SK-N-SH (cell line): ENCODE results near the gene BTRC. TPM values are rescaled to one million over a fixed set of nuclear protein-coding genes. Genes with fewer than 3 reads are reported as not detected.

Source experiments
- CTCF ChIA-PET: fragments of 300-600, 350-600 bp; formaldehyde crosslinking; extraction: SDS; loops from one replicate; lab custom pipeline; 2021; lab: Yijun Ruan, JAX
- POLR2A ChIA-PET: fragments of 350-600 bp; sonication (Branson Sonifier 250); formaldehyde crosslinking; extraction: SDS; loops from one replicate; lab custom pipeline; 2020; ENCODE audit warnings: antibody characterized with exemption, inconsistent platforms; lab: Yijun Ruan, JAX
- DNase-seq: peaks from one replicate; pipeline ENCODE4 v3.0.0; 2012
- H2AFZ ChIP-seq: fragments of 200-600 bp; sonication (generic); 2 replicates; pipeline ENCODE4 v1.8.1; 2016; ENCODE audit warnings: antibody characterized with exemption, mild to moderate bottlenecking, low read depth
- H3F3A ChIP-seq: fragments of 200-600 bp; sonication (generic); replicated peaks from 2 replicates; pipeline ENCODE3; 2016; ENCODE audit warnings: antibody characterized with exemption, mild to moderate bottlenecking; ENCODE audit not compliant: insufficient read depth
- H3K27ac ChIP-seq, 2 experiments: fragments of 200-500 bp in 1 of 2; fragments of 200-600 bp in 1 of 2; sonication (Bioruptor generic) in 1 of 2; sonication (generic), shearing (Covaris generic) in 1 of 2; 2 replicates each; pipeline versions ENCODE4 v1.5.1 to v1.6.1; 2014 to 2016; ENCODE audit warnings: low read depth in 2 of 2, inconsistent platforms in 1 of 2, low read length in 1 of 2, mild to moderate bottlenecking in 1 of 2, mixed read lengths in 1 of 2
- H3K27me3 ChIP-seq: fragments of 200-600 bp; sonication (generic), shearing (Covaris generic); 2 replicates; pipeline ENCODE4 v1.6.1; 2016; ENCODE audit warnings: mixed run types; ENCODE audit not compliant: insufficient read depth
- H3K36me3 ChIP-seq, 2 experiments: fragments of 200-500 bp in 1 of 2; fragments of 200-600 bp in 1 of 2; sonication (Bioruptor generic) in 1 of 2; sonication (generic) in 1 of 2; replicated peaks in 1 of 2; 2 replicates each; pipeline versions ENCODE3 to v1.5.1; 2014 to 2016; ENCODE audit warnings: low read length in 1 of 2, mild to moderate bottlenecking in 1 of 2; ENCODE audit not compliant: insufficient read depth in 2 of 2, control insufficient read depth in 1 of 2
- H3K4me1 ChIP-seq, 2 experiments: fragments of 200-500 bp in 1 of 2; fragments of 200-600 bp in 1 of 2; sonication (Bioruptor generic) in 1 of 2; sonication (generic), shearing (Covaris generic) in 1 of 2; 2 replicates each; pipeline versions ENCODE4 v1.5.1 to v1.6.1; 2014 to 2016; ENCODE audit warnings: low read depth in 1 of 2, low read length in 1 of 2, mixed run types in 1 of 2; ENCODE audit not compliant: insufficient read depth in 2 of 2, control insufficient read depth in 1 of 2
- H3K4me2 ChIP-seq: fragments of 200-600 bp; sonication (generic), shearing (Covaris generic); 2 replicates; pipeline ENCODE4 v1.6.1; 2017; ENCODE audit warnings: mixed run types
- H3K4me3 ChIP-seq, 2 experiments: fragments of 200-500 bp in 1 of 2; fragments of 200-600 bp in 1 of 2; sonication (Bioruptor generic) in 1 of 2; sonication (generic), shearing (Covaris generic) in 1 of 2; 2 replicates each; pipeline versions ENCODE4 v1.5.1 to v1.8.1; 2014 to 2016; ENCODE audit warnings: low read depth in 2 of 2, inconsistent platforms in 1 of 2, low read length in 1 of 2, mild to moderate bottlenecking in 1 of 2, mixed read lengths in 1 of 2, moderate library complexity in 1 of 2
- H3K79me2 ChIP-seq: fragments of 200-600 bp; sonication (generic); 2 replicates; pipeline ENCODE4 v1.8.1; 2017; ENCODE audit warnings: mild to moderate bottlenecking; ENCODE audit not compliant: insufficient read depth
- H3K9ac ChIP-seq: fragments of 200-600 bp; sonication (generic); 2 replicates; pipeline ENCODE4 v1.6.1; 2017; ENCODE audit warnings: mixed run types
- H3K9me2 ChIP-seq: fragments of 200-600 bp; sonication (generic); 2 replicates; pipeline ENCODE4 v1.6.1; 2017; ENCODE audit warnings: mixed run types
- H3K9me3 ChIP-seq: fragments of 200-600 bp; sonication (generic); 2 replicates; pipeline ENCODE4 v1.6.1; 2017; ENCODE audit warnings: mixed run types, mild to moderate bottlenecking, moderate library complexity
- H4K20me1 ChIP-seq: fragments of 200-600 bp; sonication (generic); 2 replicates; pipeline ENCODE4 v1.6.1; 2017; ENCODE audit warnings: mild to moderate bottlenecking, mixed run types; ENCODE audit not compliant: insufficient read depth
- CTCF ChIP-seq: fragments of 200-600 bp; sonication (generic); IDR thresholded peaks from 2 replicates; pipeline ENCODE4 v1.6.1; 2017; ENCODE audit warnings: antibody characterized with exemption, mild to moderate bottlenecking, moderate library complexity
- ELF1 ChIP-seq: IDR thresholded peaks from 2 replicates; pipeline ENCODE4 v1.4.0; 2012
- EZH2phosphoT487 ChIP-seq: fragments of 200-600 bp; sonication (generic); IDR thresholded peaks from 2 replicates; pipeline ENCODE4 v1.6.1; 2017; ENCODE audit warnings: low read depth, mixed run types, mild to moderate bottlenecking, antibody characterized with exemption, moderate library complexity, borderline replicate concordance
- FOXJ3 ChIP-seq: sonication (generic); formaldehyde crosslinking; IDR thresholded peaks from 2 replicates; pipeline ENCODE4 v1.5.1; 2020; ENCODE audit warnings: mild to moderate bottlenecking, missing genetic modification reagents
- FOXM1 ChIP-seq: IDR thresholded peaks from 2 replicates; pipeline ENCODE4 v1.4.0; 2012; ENCODE audit warnings: low read depth, mild to moderate bottlenecking
- GABPA ChIP-seq: IDR thresholded peaks from 2 replicates; pipeline ENCODE4 v1.4.0; 2012; ENCODE audit warnings: low read depth, mild to moderate bottlenecking
- GATA2 ChIP-seq: sonication (generic); formaldehyde crosslinking; IDR thresholded peaks from 2 replicates; pipeline ENCODE4 v1.5.0; 2020; ENCODE audit warnings: mild to moderate bottlenecking, missing genetic modification reagents
- MAX ChIP-seq: IDR thresholded peaks from 2 replicates; pipeline ENCODE4 v1.4.0; 2012; ENCODE audit warnings: low read depth
- MXI1 ChIP-seq: IDR thresholded peaks from 2 replicates; pipeline ENCODE4 v1.6.1; 2012; ENCODE audit warnings: mild to moderate bottlenecking, low read depth, low read length, improper control_type of control experiment
- NFIC ChIP-seq: IDR thresholded peaks from 2 replicates; pipeline ENCODE4 v1.4.0; 2012; ENCODE audit warnings: borderline replicate concordance
- NRF1 ChIP-seq: IDR thresholded peaks from 2 replicates; pipeline ENCODE4 v1.6.1; 2012; ENCODE audit warnings: low read depth, mild to moderate bottlenecking, low read length
- RAD21 ChIP-seq: IDR thresholded peaks from 2 replicates; pipeline ENCODE4 v1.6.1; 2012; ENCODE audit warnings: mild to moderate bottlenecking, low read length
- RCOR1 ChIP-seq: fragments of 150-350 bp; IDR thresholded peaks from 2 replicates; pipeline ENCODE4 v1.6.1; 2017; ENCODE audit warnings: antibody characterized with exemption, low read length
- RXRA ChIP-seq: IDR thresholded peaks from 2 replicates; pipeline ENCODE4 v1.4.0; 2012; ENCODE audit warnings: low read depth, mild to moderate bottlenecking, borderline replicate concordance
- TCF12 ChIP-seq: IDR thresholded peaks from 2 replicates; pipeline ENCODE4 v1.4.0; 2012
- TEAD4 ChIP-seq: IDR thresholded peaks from 2 replicates; pipeline ENCODE4 v1.4.0; 2012; ENCODE audit warnings: mild to moderate bottlenecking, borderline replicate concordance; ENCODE audit not compliant: insufficient read depth
- USF2 ChIP-seq: fragments of 150-350 bp; IDR thresholded peaks from 2 replicates; pipeline ENCODE4 v1.6.1; 2017; ENCODE audit warnings: antibody characterized with exemption, low read length, low read depth, borderline replicate concordance
- ZBTB33 ChIP-seq: IDR thresholded peaks from 2 replicates; pipeline ENCODE4 v1.4.0; 2012; ENCODE audit warnings: low read depth, borderline replicate concordance
- WGBS: methylation state at CpG from one replicate; pipeline ENCODE4 v1.1.6; 2017; ENCODE audit warnings: low lambda C conversion rate; 5-methylcytosine and 5-hydroxymethylcytosine counted together
- polyA plus RNA-seq, 3 experiments: library from polyadenylated mRNA; depleted of rRNA; stranded (reverse); fragments of >200 nt; gene quantifications; 2 replicates each; pipeline ENCODE4 v1.2.3, GENCODE V29; 2012
- TF ChIP-seq, protein P1 (sequence below): IDR thresholded peaks from 2 replicates; pipeline ENCODE4 v1.4.0; 2012; ENCODE audit warnings: low read depth, borderline replicate concordance

Gene BTRC
- polyA plus RNA-seq, 1 of the 3 experiments (the other 2 are of a cell fraction) = 6.5 TPM

- TF ChIP-seq TCF12 (no peak), MXI1 (no peak), RXRA (no peak), RCOR1 (no peak), GATA2 (CRISPR knock-in tag) (no peak), MAX (no peak), USF2 (no peak), RAD21 (no peak)
Measured at GRCh38 chr10:101597091-101597900, 243.3 kb downstream of the BTRC start (continued).

DNA sequence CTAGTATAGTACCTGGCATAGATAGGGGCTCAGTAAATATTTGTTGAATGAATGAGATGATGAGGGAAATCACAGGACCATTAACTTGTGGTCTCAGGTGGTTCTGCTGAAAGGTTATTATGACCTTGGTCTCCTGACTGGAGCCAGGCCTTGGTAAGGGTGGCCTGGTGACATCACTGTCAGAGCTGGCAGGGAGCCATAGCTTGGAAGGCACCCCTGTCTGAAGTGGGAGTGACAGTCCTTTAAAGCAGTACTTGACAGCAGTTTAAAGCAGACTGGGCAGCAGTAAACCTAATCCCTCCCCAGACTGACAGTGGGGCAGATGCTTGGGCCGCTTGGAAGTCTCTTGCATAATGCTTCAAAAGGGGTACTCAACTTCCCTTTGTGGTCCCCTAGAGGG, 247.6 kb downstream of the BTRC start:
- Histone ChIP-seq H3K4me2 (no peak overlapping the region), H3K4me3 (no peak overlapping the region), H3K4me1 (peaks cover 0 to 10% of the 10 kb centered on the region in 2 experiments; a peak in 1 of 4 replicates), H3K9ac (no peak overlapping the region), H3K9me2 (no peaks in the 10 kb centered on the region), H3K9me3 (no peaks in the 10 kb centered on the region), H3F3A (peaks cover 12% of the 10 kb centered on the region), H3K79me2 (no peaks in the 10 kb centered on the region), H3K36me3 (peaks cover 19 to 41% of the 10 kb centered on the region in 2 experiments), H4K20me1 (no peaks in the 10 kb centered on the region), H3K27ac (no peak overlapping the region), H3K27me3 (no peaks in the 10 kb centered on the region), H2AFZ (no peak overlapping the region)
- POLR2A ChIA-PET = no interaction called here
- DNase-seq = no peak
- 92% methylated on average over 1 of the region's 1 CpG for WGBS
- CTCF ChIA-PET = interaction anchor here (1.1 to 19.2 kb wide), 18 partner anchors 12 to 387 kb away, joined by 3 to 297 read pairs (median 6); partner anchors contain the start of genes FBXW4 and NPM3
- TF ChIP-seq NRF1 = no peak
- TF ChIP-seq GABPA = no peak
- no peak for TF ChIP-seq ZBTB33
- no peak for TF ChIP-seq CTCF
- TF ChIP-seq, protein P1, sequence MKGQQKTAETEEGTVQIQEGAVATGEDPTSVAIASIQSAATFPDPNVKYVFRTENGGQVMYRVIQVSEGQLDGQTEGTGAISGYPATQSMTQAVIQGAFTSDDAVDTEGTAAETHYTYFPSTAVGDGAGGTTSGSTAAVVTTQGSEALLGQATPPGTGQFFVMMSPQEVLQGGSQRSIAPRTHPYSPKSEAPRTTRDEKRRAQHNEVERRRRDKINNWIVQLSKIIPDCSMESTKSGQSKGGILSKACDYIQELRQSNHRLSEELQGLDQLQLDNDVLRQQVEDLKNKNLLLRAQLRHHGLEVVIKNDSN = no peak
- TF ChIP-seq ELF1 = no peak
- TF ChIP-seq USF2 = no peak
- no peak for TF ChIP-seq TEAD4
- TF ChIP-seq NFIC = no peak
- TF ChIP-seq TCF12 = no peak
- no peak for TF ChIP-seq RXRA
- TF ChIP-seq RCOR1 = no peak
- no peak for TF ChIP-seq FOXJ3 (CRISPR knock-in tag)
- no peak for TF ChIP-seq FOXM1
- TF ChIP-seq EZH2phosphoT487 = no peak
